Mesenteric fat pad (tissue), 1 donor: ENCODE data around the gene COL3A1. TPM values are rescaled to one million over a fixed set of nuclear protein-coding genes. Genes with fewer than 3 reads are reported as not detected.

Experiments used
- DNase-seq: peaks from one replicate; pipeline ENCODE4 v3.0.0-alpha.2; 2020; ENCODE audit warnings: low spot score
- total RNA-seq: library from RNA; stranded (reverse); fragmentation: NEBNext Ultra II Directional; extraction: Animal tissue kit (Norgen Biotek cat#: 25700); gene quantifications from one replicate; pipeline ENCODE4 v1.2.1, GENCODE V29; 2021
- donor health status: DM: yes; HTN: yes; CAD: no.

Gene COL3A1
- total RNA-seq, 1 donor from 2014 or later: 351 TPM

DNA sequence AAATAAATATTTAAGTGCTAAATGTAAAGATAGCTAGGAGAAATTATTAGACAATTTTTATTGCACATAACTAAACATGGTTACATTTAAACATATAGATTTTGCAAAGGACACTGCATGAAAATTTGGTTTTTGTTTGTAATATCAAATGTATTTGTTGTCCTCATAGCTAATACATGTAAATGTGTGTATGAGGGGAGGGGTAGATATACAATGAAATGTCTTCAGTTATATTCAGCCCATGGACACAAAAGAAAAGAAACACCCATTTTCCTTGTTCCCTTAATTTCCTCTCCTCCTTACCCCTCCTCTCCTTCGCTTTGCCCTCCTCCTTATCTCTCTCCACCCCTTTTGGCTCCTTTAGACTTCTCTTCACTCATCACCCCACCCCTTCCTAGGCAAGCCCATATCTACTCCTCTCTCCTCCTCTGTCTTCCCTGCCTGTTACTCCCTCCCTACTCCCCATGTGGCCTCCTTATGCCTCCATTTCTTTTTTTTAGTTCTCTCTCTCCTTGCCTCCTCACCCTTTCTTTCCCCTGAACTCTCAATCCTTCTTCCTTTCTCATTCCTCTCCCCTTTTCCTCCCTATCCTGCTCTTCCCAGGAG lies 1.4 kb downstream of the COL3A1 start:
- no peak for DNase-seq

DNA sequence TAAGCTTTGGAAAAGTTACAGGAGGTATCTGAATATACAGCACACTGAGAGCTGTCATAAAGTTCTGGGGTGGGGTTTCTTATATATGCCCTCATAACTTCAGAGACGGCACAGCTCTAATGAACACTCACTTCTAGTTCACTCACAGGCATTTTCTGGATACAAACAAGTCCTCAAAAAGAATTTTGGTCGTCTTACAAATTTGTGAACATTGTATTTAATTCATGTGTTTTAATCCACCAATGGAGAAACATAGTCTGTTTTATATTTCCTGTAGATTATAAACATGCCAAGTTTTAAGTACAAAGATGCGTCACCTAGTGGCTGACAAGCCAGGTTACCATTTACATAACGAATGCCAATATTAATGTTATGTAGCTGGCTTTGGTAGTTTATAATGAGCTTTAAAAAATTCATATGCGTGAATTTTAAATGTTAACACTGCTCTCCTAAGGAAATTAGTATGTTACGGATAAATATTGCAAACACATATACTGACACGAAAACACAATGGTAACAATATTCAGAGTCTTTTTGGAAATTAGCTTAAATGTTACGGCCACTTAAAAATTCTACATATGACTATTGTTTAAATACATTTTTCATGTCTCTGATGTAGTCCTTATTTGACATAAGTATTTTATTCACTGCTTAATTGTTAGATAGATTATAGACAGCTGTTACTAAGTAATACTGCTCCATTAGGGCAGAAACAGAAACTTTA lies 2.5 kb downstream of the COL3A1 start:
- no peak for DNase-seq

DNA sequence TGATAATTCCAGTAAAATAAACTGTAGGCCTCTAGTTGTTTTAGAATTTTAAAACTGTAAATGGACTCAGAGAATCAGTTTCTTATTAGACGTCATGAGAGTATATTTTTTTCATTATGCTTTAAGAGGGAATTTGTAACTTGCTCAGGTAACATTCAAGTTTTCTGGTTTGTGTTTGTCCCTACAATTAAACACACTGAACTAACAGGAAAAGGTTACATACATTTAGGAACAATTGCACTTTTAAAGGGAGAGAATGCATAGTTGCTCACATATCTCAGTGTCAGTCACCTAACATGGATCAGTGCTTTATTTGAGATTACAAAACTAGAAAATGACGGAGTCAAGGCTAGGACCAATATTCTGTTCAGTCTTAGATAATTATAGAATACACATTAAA lies 3.1 kb downstream of the COL3A1 start:
- no peak for DNase-seq

GRCh38 chr2:188978291-188979081 lies 4.3 kb downstream of the COL3A1 start:
- no peak for DNase-seq

GRCh38 chr2:188979187-188980114 lies 5.3 kb downstream of the COL3A1 start:
- DNase-seq: no peak

DNA sequence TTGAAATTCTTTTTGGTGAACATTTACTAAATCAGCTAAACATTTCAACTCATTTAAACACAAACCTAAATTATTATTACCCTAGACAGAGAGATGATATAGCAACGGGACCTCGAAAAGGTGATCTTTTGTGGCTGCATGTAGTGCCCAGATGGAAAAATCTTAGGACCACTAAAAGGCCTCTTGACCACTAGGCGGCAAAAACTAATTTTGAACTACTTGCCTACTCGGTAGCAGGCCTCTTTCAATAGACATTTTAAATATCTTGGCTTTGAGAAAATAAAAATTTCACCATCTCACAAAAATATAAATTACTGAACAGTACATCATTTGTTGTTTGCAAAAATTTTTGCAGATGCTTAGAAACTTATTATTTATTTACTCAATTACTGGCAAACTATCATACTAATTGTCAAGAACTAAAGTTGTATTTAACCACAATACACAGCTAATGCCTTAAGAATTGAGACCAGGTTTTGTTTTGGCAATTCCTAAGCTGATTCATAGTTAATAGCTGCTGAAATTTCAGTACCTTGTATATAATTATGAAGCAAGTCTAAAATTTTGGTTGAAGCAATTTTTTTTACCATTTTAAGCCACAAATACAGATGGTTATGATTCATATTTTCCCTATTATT lies 9.4 kb downstream of the COL3A1 start:
- no peak for DNase-seq

GRCh38 chr2:188984065-188984491 lies 9.9 kb downstream of the COL3A1 start:
- DNase-seq: no peak

- no peak for DNase-seq
Observed at GRCh38 chr2:188984680-188985079, 10.5 kb downstream of the COL3A1 start.

GRCh38 chr2:188986839-188987238 lies 12.7 kb downstream of the COL3A1 start:
- no peak for DNase-seq

DNA sequence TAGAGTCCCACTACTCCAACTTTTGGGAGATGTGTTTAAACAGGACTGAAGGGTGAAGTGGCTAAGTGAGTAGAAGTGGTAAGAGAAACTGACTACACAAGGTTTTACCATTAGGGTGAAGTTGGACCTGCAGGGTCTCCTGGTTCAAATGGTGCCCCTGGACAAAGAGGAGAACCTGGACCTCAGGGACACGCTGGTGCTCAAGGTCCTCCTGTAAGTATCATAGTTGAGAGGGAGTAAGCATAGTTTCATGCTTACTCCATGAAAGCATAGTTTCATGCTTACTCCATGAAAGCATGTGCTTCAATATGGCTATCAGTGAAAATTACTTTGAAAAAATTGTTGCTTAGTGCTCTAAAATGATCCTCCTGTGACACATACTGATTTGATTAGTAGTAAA lies 19.1 kb downstream of the COL3A1 start:
- no peak for DNase-seq

DNA sequence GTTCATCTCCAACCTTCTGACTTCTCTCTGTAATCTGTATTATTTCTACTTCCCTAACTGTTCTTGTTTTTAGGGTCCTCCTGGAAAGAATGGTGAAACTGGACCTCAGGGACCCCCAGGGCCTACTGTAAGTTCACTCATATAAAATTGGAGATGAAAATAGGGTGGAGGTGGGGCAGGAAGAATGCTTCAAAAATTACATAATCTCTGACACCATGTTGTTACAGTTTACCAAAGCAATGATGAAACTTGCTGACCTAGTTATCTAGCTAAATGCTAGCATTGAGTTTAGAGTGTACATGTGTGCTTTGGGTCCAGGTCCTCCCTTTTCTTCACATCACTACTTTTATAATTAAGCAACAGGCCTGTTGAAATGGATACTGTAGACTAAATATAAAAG lies 23.1 kb downstream of the COL3A1 start:
- DNase-seq: no peak

- no peak for DNase-seq
Observed at GRCh38 chr2:189000221-189000620, 26.0 kb downstream of the COL3A1 start.

- no peak for DNase-seq
Observed at GRCh38 chr2:189002079-189002478, 27.9 kb downstream of the COL3A1 start.

DNA sequence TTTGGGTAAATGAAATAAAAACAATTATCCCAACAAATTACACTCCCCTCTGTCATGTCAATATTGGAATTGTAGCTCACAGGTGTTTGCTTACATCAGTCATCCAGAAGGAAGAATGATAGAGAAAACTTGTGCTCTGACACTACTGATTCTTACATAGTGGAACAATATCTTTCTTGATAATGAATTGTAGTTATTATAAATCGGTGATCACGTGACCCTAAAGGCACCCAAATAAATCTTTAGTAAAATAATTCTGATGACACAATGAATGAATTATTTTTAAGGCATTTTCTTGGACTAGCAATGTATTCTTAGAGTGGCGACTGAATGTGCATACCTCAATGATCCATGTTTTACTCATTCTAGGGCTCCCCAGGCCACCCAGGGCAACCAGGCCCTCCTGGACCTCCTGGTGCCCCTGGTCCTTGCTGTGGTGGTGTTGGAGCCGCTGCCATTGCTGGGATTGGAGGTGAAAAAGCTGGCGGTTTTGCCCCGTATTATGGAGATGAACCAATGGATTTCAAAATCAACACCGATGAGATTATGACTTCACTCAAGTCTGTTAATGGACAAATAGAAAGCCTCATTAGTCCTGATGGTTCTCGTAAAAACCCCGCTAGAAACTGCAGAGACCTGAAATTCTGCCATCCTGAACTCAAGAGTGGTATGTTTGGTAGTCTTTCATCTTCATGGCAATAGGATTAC lies 34.5 kb downstream of the COL3A1 start:
- no peak for DNase-seq

- DNase-seq: no peak
Observed at GRCh38 chr2:189010536-189010935, 36.4 kb downstream of the COL3A1 start.

DNA sequence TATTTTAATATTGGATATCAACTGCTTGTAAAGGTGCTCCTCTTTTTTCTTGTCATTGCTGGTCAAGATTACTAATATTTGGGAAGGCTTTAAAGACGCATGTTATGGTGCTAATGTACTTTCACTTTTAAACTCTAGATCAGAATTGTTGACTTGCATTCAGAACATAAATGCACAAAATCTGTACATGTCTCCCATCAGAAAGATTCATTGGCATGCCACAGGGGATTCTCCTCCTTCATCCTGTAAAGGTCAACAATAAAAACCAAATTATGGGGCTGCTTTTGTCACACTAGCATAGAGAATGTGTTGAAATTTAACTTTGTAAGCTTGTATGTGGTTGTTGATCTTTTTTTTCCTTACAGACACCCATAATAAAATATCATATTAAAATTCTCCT lies 38.2 kb downstream of the COL3A1 start:
- DNase-seq: no peak

- no peak for DNase-seq
Observed at GRCh38 chr2:189013031-189013430, 38.9 kb downstream of the COL3A1 start.

DNA sequence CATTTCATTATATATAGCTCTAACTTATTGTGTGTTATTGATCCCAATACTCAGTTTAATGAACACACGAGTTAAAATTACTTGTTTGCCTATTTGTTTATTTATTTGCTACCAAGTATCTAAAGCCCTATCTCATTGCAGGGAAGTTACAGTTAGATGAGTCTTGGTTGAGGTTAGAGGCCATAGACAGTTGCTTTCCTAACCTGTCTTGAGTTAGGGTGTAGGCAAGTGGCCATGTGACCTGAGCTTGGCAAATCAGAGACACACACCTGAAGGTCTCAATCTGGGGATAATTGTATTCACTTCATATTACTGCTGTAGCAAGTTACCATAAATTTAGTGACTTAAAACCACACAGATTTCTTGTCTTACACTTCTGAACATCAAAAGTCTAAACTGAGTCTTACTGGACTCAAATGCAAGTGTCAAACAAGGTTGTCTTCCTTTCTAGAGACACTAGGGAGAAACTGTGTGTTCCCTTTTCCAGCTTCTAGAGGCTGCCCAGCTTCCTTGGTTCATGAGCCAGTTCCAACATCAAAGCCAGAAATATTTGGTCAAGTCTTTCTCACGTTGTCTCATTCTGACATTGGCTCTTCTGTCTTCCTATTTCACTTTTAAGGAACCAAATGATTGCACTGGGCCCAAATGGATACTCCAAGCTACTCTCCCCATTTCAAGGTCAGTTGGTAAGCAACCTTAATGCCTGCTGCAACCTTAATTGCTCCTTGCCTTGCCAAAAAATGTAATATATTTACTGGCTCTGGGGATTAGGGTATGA lies 39.7 kb downstream of the COL3A1 start:
- DNase-seq: no peak

- no peak for DNase-seq
Observed at GRCh38 chr2:189014449-189015138, 40.4 kb downstream of the COL3A1 start.
